B cell (primary cell): ENCODE results near the gene FGD4. TPM values are rescaled to one million over a fixed set of nuclear protein-coding genes. Genes with fewer than 3 reads are reported as not detected.

Source experiments
- ATAC-seq: fragments of 200-7000 bp; cut with Tn5 transposase; one replicate; pipeline ENCODE4 v1.10.0; 2021; ENCODE audit warnings: low read depth, mild to moderate bottlenecking, moderate number of reproducible peaks, moderate library complexity
- CTCF ChIA-PET: fragments of 350-600 bp; sonication (Branson Sonifier 250); formaldehyde crosslinking; loops from one replicate; lab custom pipeline; 2021; ENCODE audit warnings: antibody characterized with exemption, inconsistent platforms; lab: Charles Lee
- POLR2A ChIA-PET: fragments of 350-600 bp; sonication (Branson Sonifier 250); formaldehyde crosslinking; loops from one replicate; lab custom pipeline; 2021; ENCODE audit warnings: antibody characterized with exemption; lab: Charles Lee
- DNase-seq: peaks from one replicate; pipeline ENCODE4 v3.0.0; 2013
- H2AFZ ChIP-seq: 2 replicates; pipeline ENCODE4 v1.6.1; 2012; ENCODE audit warnings: mild to moderate bottlenecking, low read depth, low read length; ENCODE audit not compliant: insufficient read depth, poor library complexity, severe bottlenecking
- H3K27ac ChIP-seq, 2 donors: 1 replicate in 1 of 2; 2 replicates in 1 of 2; pipeline ENCODE4 v1.5.1; 2012 to 2013; ENCODE audit warnings: low read length in 2 of 2, mild to moderate bottlenecking in 2 of 2, moderate library complexity in 1 of 2
- H3K27me3 ChIP-seq, 4 experiments: fragments of 200-600 bp in 1 of 4; sonication (generic) in 1 of 4; replicated peaks in 1 of 4; 1 replicate in 2 of 4; 2 replicates in 2 of 4; pipeline versions ENCODE4 v1.6.1 to v1.7.0; 2013 to 2016; ENCODE audit warnings: low read length in 3 of 4, mild to moderate bottlenecking in 2 of 4, mixed read lengths in 1 of 4, moderate library complexity in 1 of 4; ENCODE audit not compliant: insufficient read depth in 4 of 4, control insufficient read depth in 3 of 4; ENCODE audit errors: control extremely low read depth in 1 of 4
- H3K36me3 ChIP-seq, 2 experiments: replicated peaks in 1 of 2; 1 replicate in 1 of 2; 2 replicates in 1 of 2; pipeline versions ENCODE4 v1.6.1 to v1.7.1; 2013; ENCODE audit warnings: low read length in 1 of 2; ENCODE audit not compliant: insufficient read depth in 2 of 2, control insufficient read depth in 1 of 2; ENCODE audit errors: control extremely low read depth in 1 of 2, extremely low read depth in 1 of 2
- H3K4me1 ChIP-seq, 2 donors: fragments of 200-600 bp in 1 of 2; sonication (generic) in 1 of 2; 1 replicate in 1 of 2; 2 replicates in 1 of 2; pipeline versions ENCODE4 v1.5.1 to v1.6.1; 2013 to 2017; ENCODE audit warnings: low read length in 2 of 2; ENCODE audit not compliant: control insufficient read depth in 2 of 2, insufficient read depth in 2 of 2
- H3K4me2 ChIP-seq: replicated peaks from 2 replicates; pipeline ENCODE3; 2012; ENCODE audit warnings: mild to moderate bottlenecking, low read depth, low read length; ENCODE audit not compliant: poor library complexity, severe bottlenecking
- H3K4me3 ChIP-seq, 5 experiments: fragments of 200-600 bp in 1 of 5; sonication (generic) in 1 of 5; 1 replicate in 3 of 5; 2 replicates in 2 of 5; pipeline versions ENCODE4 v1.5.1 to v1.7.0; 2011 to 2016; ENCODE audit warnings: low read length in 4 of 5, mild to moderate bottlenecking in 4 of 5, low read depth in 2 of 5, control low read depth in 1 of 5, moderate library complexity in 1 of 5; ENCODE audit not compliant: insufficient read depth in 1 of 5; ENCODE audit errors: control extremely low read depth in 1 of 5, extremely low read depth in 1 of 5
- H3K79me2 ChIP-seq: fragments of 200-600 bp; sonication (generic); one replicate; pipeline ENCODE4 v1.6.0; 2016; ENCODE audit warnings: low read length; ENCODE audit not compliant: control insufficient read depth, insufficient read depth
- H3K9ac ChIP-seq: fragments of 200-600 bp; sonication (generic); 2 replicates; pipeline ENCODE4 v1.6.1; 2017; ENCODE audit warnings: mild to moderate bottlenecking, low read length, moderate library complexity
- H3K9me3 ChIP-seq, 3 donors: one replicate each; pipeline versions ENCODE4 v1.6.1 to v1.7.1; 2013; ENCODE audit warnings: low read length in 2 of 3; ENCODE audit not compliant: control insufficient read depth in 2 of 3, insufficient read depth in 1 of 3; ENCODE audit errors: control extremely low read depth in 1 of 3
- H4K20me1 ChIP-seq: 2 replicates; pipeline ENCODE4 v1.6.0; 2012; ENCODE audit warnings: mild to moderate bottlenecking, low read length; ENCODE audit not compliant: insufficient read depth, control insufficient read depth, poor library complexity, severe bottlenecking
- H3K27ac Mint-ChIP-seq: one replicate; pipeline ENCODE4 v1.8.0; 2021; ENCODE audit warnings: mixed read lengths
- H3K27me3 Mint-ChIP-seq: one replicate; pipeline ENCODE4 v1.8.0; 2021; ENCODE audit warnings: mixed read lengths
- H3K4me1 Mint-ChIP-seq: one replicate; pipeline ENCODE4 v1.8.0; 2021; ENCODE audit warnings: mixed read lengths
- H3K4me3 Mint-ChIP-seq: one replicate; pipeline ENCODE4 v1.8.0; 2021; ENCODE audit warnings: mixed read lengths
- H3K9me3 Mint-ChIP-seq: one replicate; pipeline ENCODE4 v1.8.0; 2022; ENCODE audit warnings: mixed read lengths; ENCODE audit not compliant: insufficient read depth
- EZH2 ChIP-seq: IDR thresholded peaks from 2 replicates; pipeline ENCODE4 v1.6.1; 2012; ENCODE audit warnings: borderline replicate concordance, low read depth, mild to moderate bottlenecking, moderate library complexity, low read length; ENCODE audit not compliant: insufficient read depth, poor library complexity, severe bottlenecking
- WGBS: methylation state at CpG from one replicate; pipeline ENCODE4 v1.1.5; 2013; ENCODE audit warnings: missing lambda C conversion rate; ENCODE audit not compliant: insufficient coverage; 5-methylcytosine and 5-hydroxymethylcytosine counted together
- intact Hi-C: fragments of 100-400 bp; cut with micrococcal nuclease; formaldehyde crosslinking; loops from one replicate; pipeline ENCODE4 v1.10.0; 2022
- polyA plus RNA-seq: library from polyadenylated mRNA; depleted of rRNA; stranded (reverse); fragments of >200 nt; gene quantifications from 2 replicates; pipeline ENCODE4 v1.2.3, GENCODE V29; 2012
- total RNA-seq, 2 donors: library from RNA; stranded (reverse); fragments of 120-200 nt in 1 of 2; gene quantifications; 1 replicate in 1 of 2; 2 replicates in 1 of 2; pipeline versions ENCODE4 v1.2.3 to v1.2.4, GENCODE V29; 2013 to 2022
- TF ChIP-seq, protein P1 (sequence below): fragments of 200-600 bp; IDR thresholded peaks from one replicate; pipeline ENCODE4 v1.8.0; 2022; ENCODE audit warnings: antibody characterized with exemption, mild to moderate bottlenecking

FGD4 gene
- total and polyA plus RNA-seq, 2 donors (not counting 1 experiment from before 2014, with no cell fraction given): 2.1 to 2.8 TPM

DNA sequence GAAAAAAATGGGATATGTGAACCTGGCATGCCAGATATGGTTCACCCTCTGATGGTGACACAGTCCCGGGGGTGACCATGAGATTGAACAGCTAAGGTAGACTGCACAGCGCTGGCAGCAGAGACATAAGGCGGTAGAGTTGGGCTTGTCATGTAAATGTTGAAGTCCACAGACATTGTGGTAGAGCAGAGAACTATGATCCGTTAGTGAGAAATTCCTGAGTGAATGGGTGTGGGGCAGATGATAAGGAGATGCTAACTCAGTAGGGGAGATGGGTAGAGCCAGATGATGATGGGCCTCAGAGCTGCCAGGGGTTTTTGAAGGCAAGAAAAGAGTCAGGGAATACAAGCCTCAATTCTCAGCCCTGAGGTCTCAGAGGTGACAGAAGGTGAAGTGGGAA is 228.6 kb downstream of the FGD4 start:
- H3K4me3 ChIP-seq: no peak overlapping the region
- Mint-ChIP-seq H3K4me1 (no peaks in the 10 kb centered on the region), H3K9me3 (no peaks in the 10 kb centered on the region), H3K4me3 (no peak overlapping the region), H3K27ac (no peak overlapping the region), H3K27me3 (no peaks in the 10 kb centered on the region)
- WGBS: 98% methylated on average over 4 of the region's 4 CpGs
- no peak overlapping the region for H3K4me2 ChIP-seq
- H3K79me2 ChIP-seq: no peaks in the 10 kb centered on the region
- H3K36me3 ChIP-seq: no peaks in the 10 kb centered on the region
- H3K27ac ChIP-seq: no peak overlapping the region
- no peaks in the 10 kb centered on the region for H3K9me3 ChIP-seq
- ChIA-PET CTCF (no interaction called here), POLR2A (no interaction called here)
- intact Hi-C loops: no loop called here
- H4K20me1 ChIP-seq: no peaks in the 10 kb centered on the region
- no peak for DNase-seq
- TF ChIP-seq, protein P1, sequence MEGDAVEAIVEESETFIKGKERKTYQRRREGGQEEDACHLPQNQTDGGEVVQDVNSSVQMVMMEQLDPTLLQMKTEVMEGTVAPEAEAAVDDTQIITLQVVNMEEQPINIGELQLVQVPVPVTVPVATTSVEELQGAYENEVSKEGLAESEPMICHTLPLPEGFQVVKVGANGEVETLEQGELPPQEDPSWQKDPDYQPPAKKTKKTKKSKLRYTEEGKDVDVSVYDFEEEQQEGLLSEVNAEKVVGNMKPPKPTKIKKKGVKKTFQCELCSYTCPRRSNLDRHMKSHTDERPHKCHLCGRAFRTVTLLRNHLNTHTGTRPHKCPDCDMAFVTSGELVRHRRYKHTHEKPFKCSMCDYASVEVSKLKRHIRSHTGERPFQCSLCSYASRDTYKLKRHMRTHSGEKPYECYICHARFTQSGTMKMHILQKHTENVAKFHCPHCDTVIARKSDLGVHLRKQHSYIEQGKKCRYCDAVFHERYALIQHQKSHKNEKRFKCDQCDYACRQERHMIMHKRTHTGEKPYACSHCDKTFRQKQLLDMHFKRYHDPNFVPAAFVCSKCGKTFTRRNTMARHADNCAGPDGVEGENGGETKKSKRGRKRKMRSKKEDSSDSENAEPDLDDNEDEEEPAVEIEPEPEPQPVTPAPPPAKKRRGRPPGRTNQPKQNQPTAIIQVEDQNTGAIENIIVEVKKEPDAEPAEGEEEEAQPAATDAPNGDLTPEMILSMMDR: no peak
- TF ChIP-seq EZH2: no peak
- no peaks in the 10 kb centered on the region for H3K27me3 ChIP-seq
- H3K4me1 ChIP-seq: no peaks in the 10 kb centered on the region
- H3K9ac ChIP-seq: no peak overlapping the region
- ATAC-seq: no peak
- H2AFZ ChIP-seq: no peak overlapping the region

DNA sequence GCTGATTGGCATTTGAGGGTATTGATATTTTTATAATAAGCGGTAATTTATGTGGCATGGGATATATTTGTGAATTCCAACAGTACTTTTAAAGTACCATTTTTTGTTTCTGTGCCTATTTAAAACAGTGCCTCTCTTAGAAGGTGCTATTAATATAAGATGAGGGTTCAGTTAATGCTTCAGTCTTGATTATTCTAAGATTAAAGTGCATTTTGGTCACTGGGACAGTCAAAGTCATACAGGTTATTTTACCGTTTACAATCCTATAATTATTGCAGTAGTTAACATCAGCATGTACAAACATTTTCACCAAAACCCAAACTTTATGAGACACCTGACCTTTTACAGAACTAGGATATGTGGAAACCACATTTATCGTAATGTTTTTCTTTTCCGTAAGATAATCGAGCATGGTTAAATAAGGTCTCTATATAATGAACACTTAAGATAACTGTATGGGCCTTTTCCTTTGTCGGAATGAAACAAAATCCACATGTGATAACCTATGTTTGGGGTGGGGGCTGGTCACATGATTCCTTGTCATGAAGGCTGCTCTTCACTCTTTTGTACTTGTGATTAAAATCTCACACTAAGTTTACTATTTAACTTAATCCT is 242.0 kb downstream of the FGD4 start:
- H3K9me3 Mint-ChIP-seq: no peaks in the 10 kb centered on the region
- no peak overlapping the region for H3K4me3 ChIP-seq
- DNase-seq: no peak
- intact Hi-C loops: no loop called here
- POLR2A ChIA-PET: no interaction called here
- H3K9ac ChIP-seq: no peak overlapping the region
- H3K4me1 ChIP-seq: no peaks in the 10 kb centered on the region
- no peaks in the 10 kb centered on the region for H3K4me1 Mint-ChIP-seq
- H3K27me3 Mint-ChIP-seq: no peaks in the 10 kb centered on the region
- H2AFZ ChIP-seq: no peak overlapping the region
- CTCF ChIA-PET: no interaction called here
- TF ChIP-seq EZH2: no peak
- TF ChIP-seq, protein P1: no peak
- no peak overlapping the region for H3K27ac Mint-ChIP-seq
- no peak overlapping the region for H3K27ac ChIP-seq
- ATAC-seq: no peak
- WGBS: no CpG with 5 or more reads among the region's 6 CpGs
- H3K9me3 ChIP-seq: peaks cover 0 to 5% (median 3%) of the 10 kb centered on the region in 3 donors
- H3K4me3 Mint-ChIP-seq: no peak overlapping the region
- H3K36me3 ChIP-seq: no peaks in the 10 kb centered on the region
- no peaks in the 10 kb centered on the region for H3K27me3 ChIP-seq
- no peak overlapping the region for H3K4me2 ChIP-seq
- no peaks in the 10 kb centered on the region for H4K20me1 ChIP-seq
- H3K79me2 ChIP-seq: no peaks in the 10 kb centered on the region
